H1 (cell line): ENCODE data around the gene FHIT. TPM values are rescaled to one million over a fixed set of nuclear protein-coding genes. Genes with fewer than 3 reads are reported as not detected.

Source experiments
- CHD1 ChIP-seq: IDR thresholded peaks from 2 replicates; pipeline ENCODE4 v1.6.1; 2012; ENCODE audit warnings: low read depth, low read length, improper control_type of control experiment
- NRF1 ChIP-seq: IDR thresholded peaks from 2 replicates; pipeline ENCODE4 v1.6.1; 2011; ENCODE audit warnings: mild to moderate bottlenecking, low read depth, low read length, improper control_type of control experiment
- polyA plus RNA-seq, 7 experiments: library from polyadenylated mRNA; depleted of rRNA in 3 of 7; stranded (reverse) in 5 of 7; unstranded in 2 of 7; fragments of >200 nt in 5 of 7; fragments of 200-250 nt in 2 of 7; gene quantifications; 1 replicate in 5 of 7; 2 replicates in 1 of 7; 4 replicates in 1 of 7; pipeline versions ENCODE4 v1.2.1 to v1.2.3, GENCODE V29; 2011 to 2013; ENCODE audit warnings: missing spikeins in 2 of 7, mixed read lengths in 2 of 7
- total RNA-seq: library from RNA; stranded (reverse); fragmentation: NEBNext Ultra II Directional; extraction: Animal tissue kit (Norgen Biotek cat#: 25700); gene quantifications from 2 replicates; pipeline ENCODE4 v1.2.1, GENCODE V29; 2021

The FHIT gene
- total and polyA plus RNA-seq, 2 of the 8 experiments (the other 6 are each of a cell fraction or from before 2014, with no cell fraction given): 1.2 to 3.2 TPM

DNA sequence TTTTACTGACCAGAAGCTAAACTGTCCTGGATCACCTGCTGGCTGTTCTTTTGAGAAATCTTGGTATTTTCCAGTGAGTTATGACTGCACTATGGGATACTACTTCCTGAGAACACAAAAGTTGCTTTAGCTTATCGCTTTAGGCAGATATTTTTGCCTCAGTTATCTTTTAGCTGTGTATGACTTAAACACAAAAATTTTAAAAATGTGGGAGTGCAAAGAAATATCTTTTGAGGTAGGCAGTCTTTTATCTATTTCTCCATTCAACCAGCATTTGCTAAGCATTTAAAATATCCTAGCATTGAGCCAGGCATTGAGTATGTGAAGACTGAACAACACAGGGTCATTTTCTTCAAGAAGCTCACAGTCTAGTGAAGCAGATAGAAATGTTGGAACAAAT lies 981.9 kb downstream of the FHIT start (continued):
- no peak for TF ChIP-seq CHD1
- no peak for TF ChIP-seq NRF1
- TF ChIP-seq, all 59 proteins: peak for 0
